ENCODE results near the gene SOD2. TPM values are rescaled to one million over a fixed set of nuclear protein-coding genes. Genes with fewer than 3 reads are reported as not detected.
"Not testable (repeated sequence)": the region's sequence is repeated elsewhere in the genome, so short reads cannot be mapped to it uniquely, and the experiment has no call there.

Gene SOD2
- total and polyA plus RNA-seq, 2 donors (not counting 1 experiment from before 2014, with no cell fraction given): 66.0 to 94.7 TPM

GRCh38 chr6:159722655-159723054 lies 29.6 kb upstream of the SOD2 start:
- Histone ChIP-seq H3K4me1 (ENCODE audit: control insufficient read depth in 2 of 2, insufficient read depth in 2 of 2, low read length in 2 of 2) (peaks cover 8 to 9% of the 10 kb centered on the region in 2 donors), H2AFZ (ENCODE audit: insufficient read depth, low read depth, low read length, poor library complexity, severe bottlenecking) (no peak overlapping the region), H3K27ac (ENCODE audit: low read length in 2 of 2) (no peak overlapping the region), H3K4me2 (replicated peaks; ENCODE audit: low read depth, low read length, poor library complexity, severe bottlenecking) (no peak overlapping the region), H3K36me3 (replicated peaks in 1 of 2; ENCODE audit: control extremely low read depth in 1 of 2, control insufficient read depth in 1 of 2, extremely low read depth in 1 of 2, insufficient read depth in 2 of 2, low read length in 1 of 2) (peaks cover 0 to 8% of the 10 kb centered on the region in 2 experiments), H4K20me1 (ENCODE audit: control insufficient read depth, insufficient read depth, low read length, poor library complexity, severe bottlenecking) (no peaks in the 10 kb centered on the region), H3K4me3 (ENCODE audit: control extremely low read depth in 1 of 5, extremely low read depth in 1 of 5, insufficient read depth in 1 of 5, low read depth in 2 of 5, low read length in 4 of 5) (no peak overlapping the region), H3K9ac (ENCODE audit: low read length) (no peak overlapping the region), H3K9me3 (ENCODE audit: control extremely low read depth in 1 of 3, control insufficient read depth in 2 of 3, insufficient read depth in 1 of 3, low read length in 2 of 3) (no peaks in the 10 kb centered on the region), H3K27me3 (replicated peaks in 1 of 4; ENCODE audit: control extremely low read depth in 1 of 4, control insufficient read depth in 3 of 4, insufficient read depth in 4 of 4, low read length in 3 of 4) (no peaks in the 10 kb centered on the region), H3K79me2 (ENCODE audit: control insufficient read depth, insufficient read depth, low read length) (peaks cover 66% of the 10 kb centered on the region)
- Mint-ChIP-seq H3K9me3 (ENCODE audit: insufficient read depth) (no peaks in the 10 kb centered on the region), H3K27me3 (no peaks in the 10 kb centered on the region), H3K27ac (no peak overlapping the region), H3K4me3 (no peak overlapping the region), H3K4me1 (peaks cover 12% of the 10 kb centered on the region)
- no peak for DNase-seq
- intact Hi-C loops (cut with micrococcal nuclease): loop anchor here (5.0 kb wide), 1 partner anchor 735 kb away; no protein-coding TSS in a partner anchor
- ATAC-seq (ENCODE audit: low read depth): no peak
- TF ChIP-seq EZH2 (IDR thresholded peaks at IDR 0.05; ENCODE audit: borderline replicate concordance, insufficient read depth, low read depth, low read length, poor library complexity, severe bottlenecking): no peak
- TF ChIP-seq, protein P1, sequence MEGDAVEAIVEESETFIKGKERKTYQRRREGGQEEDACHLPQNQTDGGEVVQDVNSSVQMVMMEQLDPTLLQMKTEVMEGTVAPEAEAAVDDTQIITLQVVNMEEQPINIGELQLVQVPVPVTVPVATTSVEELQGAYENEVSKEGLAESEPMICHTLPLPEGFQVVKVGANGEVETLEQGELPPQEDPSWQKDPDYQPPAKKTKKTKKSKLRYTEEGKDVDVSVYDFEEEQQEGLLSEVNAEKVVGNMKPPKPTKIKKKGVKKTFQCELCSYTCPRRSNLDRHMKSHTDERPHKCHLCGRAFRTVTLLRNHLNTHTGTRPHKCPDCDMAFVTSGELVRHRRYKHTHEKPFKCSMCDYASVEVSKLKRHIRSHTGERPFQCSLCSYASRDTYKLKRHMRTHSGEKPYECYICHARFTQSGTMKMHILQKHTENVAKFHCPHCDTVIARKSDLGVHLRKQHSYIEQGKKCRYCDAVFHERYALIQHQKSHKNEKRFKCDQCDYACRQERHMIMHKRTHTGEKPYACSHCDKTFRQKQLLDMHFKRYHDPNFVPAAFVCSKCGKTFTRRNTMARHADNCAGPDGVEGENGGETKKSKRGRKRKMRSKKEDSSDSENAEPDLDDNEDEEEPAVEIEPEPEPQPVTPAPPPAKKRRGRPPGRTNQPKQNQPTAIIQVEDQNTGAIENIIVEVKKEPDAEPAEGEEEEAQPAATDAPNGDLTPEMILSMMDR (IDR thresholded peaks at IDR 0.05): no peak
- CTCF ChIA-PET: interaction anchor here (0.9 to 1.5 kb wide), 5 partner anchors 18 to 34 kb away, joined by 3 to 4 read pairs (median 4); no protein-coding TSS in a partner anchor
- POLR2A ChIA-PET: interaction anchor here (1.3 kb wide), 1 partner anchor 67 kb away, joined by 3 read pairs; the partner anchor contains the start of gene TCP1

- H4K20me1 ChIP-seq (ENCODE audit: control insufficient read depth, insufficient read depth, low read length, poor library complexity, severe bottlenecking); H3K4me1 ChIP-seq (ENCODE audit: control insufficient read depth in 2 of 2, insufficient read depth in 2 of 2, low read length in 2 of 2); H3K36me3 ChIP-seq (replicated peaks in 1 of 2; ENCODE audit: control extremely low read depth in 1 of 2, control insufficient read depth in 1 of 2, extremely low read depth in 1 of 2, insufficient read depth in 2 of 2, low read length in 1 of 2); H2AFZ ChIP-seq (ENCODE audit: insufficient read depth, low read depth, low read length, poor library complexity, severe bottlenecking); H3K27me3 Mint-ChIP-seq; H3K4me3 ChIP-seq (ENCODE audit: control extremely low read depth in 1 of 5, extremely low read depth in 1 of 5, insufficient read depth in 1 of 5, low read depth in 2 of 5, low read length in 4 of 5); DNase-seq; H3K27me3 ChIP-seq (replicated peaks in 1 of 4; ENCODE audit: control extremely low read depth in 1 of 4, control insufficient read depth in 3 of 4, insufficient read depth in 4 of 4, low read length in 3 of 4); H3K9me3 Mint-ChIP-seq (ENCODE audit: insufficient read depth); ATAC-seq (ENCODE audit: low read depth); H3K27ac Mint-ChIP-seq; H3K4me2 ChIP-seq (replicated peaks; ENCODE audit: low read depth, low read length, poor library complexity, severe bottlenecking); H3K9me3 ChIP-seq (ENCODE audit: control extremely low read depth in 1 of 3, control insufficient read depth in 2 of 3, insufficient read depth in 1 of 3, low read length in 2 of 3); POLR2A ChIA-PET; H3K9ac ChIP-seq (ENCODE audit: low read length); H3K27ac ChIP-seq (ENCODE audit: low read length in 2 of 2); H3K4me3 Mint-ChIP-seq: not testable (repeated sequence)
- intact Hi-C loops (cut with micrococcal nuclease): loop anchor here (5.0 kb wide), 1 partner anchor 735 kb away; no protein-coding TSS in a partner anchor
- peaks cover 65% of the 10 kb centered on the region for H3K79me2 ChIP-seq (ENCODE audit: control insufficient read depth, insufficient read depth, low read length)
- CTCF ChIA-PET: interaction anchor here (1.2 to 2.0 kb wide), 3 partner anchors 17 to 31 kb away, joined by 4 to 10 read pairs (median 5); no protein-coding TSS in a partner anchor
- peaks cover 12% of the 10 kb centered on the region for H3K4me1 Mint-ChIP-seq
- 100% methylated on average over 2 of the region's 3 CpGs for WGBS (ENCODE audit: insufficient coverage)
These were observed 28.9 kb upstream of the SOD2 start for GRCh38 chr6:159721981-159722380.

Measured in B cell (primary cell).